GM15510 (cell line): ENCODE results near the gene INSC.

Experiments
- POLR2A ChIP-seq: IDR thresholded peaks from 3 replicates; pipeline ENCODE4 v1.6.1; 2011; ENCODE audit warnings: borderline replicate concordance; ENCODE audit not compliant: insufficient read length; ENCODE audit errors: extremely low read depth

The INSC gene

DNA sequence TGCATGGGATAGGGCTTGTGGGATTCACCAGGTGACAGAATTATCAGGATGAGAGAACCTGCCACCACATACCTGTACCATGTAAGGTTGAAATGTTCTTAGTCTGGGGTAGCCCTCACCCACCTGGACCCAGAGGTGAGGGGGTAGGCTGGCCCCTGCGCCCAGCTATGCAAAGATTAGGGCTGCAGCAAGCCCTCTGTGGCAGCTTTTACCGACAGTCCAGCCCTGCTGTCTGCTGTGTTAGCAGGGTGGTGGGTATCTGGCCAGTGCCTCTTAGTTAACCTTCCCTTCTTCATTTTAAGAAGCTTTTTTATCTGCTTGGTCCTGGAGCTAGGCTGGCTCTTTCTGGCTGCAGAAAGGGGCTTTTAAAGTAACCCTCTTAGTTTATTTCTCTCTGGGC lies 13.9 kb downstream of the INSC start:
- no peak for TF ChIP-seq POLR2A

DNA sequence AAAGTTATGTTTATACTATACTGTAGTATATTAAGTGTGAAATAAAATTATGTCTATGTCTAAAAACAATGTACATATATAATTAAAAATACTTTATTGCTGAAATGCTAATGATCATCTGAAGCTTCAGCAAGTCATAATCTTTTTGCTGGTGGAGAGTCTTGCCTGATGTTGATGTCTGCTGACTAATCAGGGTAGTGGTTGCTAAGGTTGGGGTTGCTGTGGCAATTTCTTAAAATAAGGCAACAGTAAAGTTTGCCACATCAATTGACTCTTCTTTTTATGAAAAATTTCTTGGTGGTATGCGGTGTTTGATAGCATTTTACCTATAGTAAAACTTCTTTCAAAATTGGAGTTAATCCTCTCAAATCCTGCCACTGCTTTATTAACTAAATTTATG lies 21.4 kb downstream of the INSC start:
- TF ChIP-seq POLR2A: no peak

DNA sequence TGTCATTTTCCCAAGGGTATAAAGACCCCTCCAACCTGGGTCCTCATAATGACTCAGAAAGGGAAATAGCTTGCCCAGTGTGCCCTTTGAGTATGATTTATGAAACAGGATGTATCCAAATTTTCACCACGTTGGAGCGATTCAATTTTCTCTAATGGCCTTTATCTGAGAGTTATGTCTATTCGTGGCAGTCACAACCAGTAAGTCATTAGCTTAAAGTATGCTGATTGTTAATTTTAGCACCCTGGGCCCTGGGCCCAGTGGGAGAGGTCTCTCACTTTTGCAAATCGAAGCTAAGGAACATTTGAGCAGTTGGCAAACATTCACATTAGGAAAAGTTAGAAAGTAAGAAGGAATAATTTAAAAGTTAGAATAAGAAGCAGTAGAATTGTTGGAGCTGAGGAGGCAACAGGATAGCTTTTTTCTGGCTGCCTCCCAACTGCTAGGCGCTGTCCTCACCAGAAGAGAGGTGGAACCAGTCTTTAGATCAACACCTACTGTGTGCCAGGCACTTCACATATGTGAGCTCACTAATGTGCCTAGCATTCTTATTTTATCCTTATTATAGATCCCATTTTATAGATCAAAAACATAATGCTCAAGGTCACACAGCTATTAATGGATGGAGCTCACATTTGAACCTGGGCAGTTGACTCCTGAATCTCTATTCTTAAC lies 24.5 kb downstream of the INSC start:
- TF ChIP-seq POLR2A: no peak

DNA sequence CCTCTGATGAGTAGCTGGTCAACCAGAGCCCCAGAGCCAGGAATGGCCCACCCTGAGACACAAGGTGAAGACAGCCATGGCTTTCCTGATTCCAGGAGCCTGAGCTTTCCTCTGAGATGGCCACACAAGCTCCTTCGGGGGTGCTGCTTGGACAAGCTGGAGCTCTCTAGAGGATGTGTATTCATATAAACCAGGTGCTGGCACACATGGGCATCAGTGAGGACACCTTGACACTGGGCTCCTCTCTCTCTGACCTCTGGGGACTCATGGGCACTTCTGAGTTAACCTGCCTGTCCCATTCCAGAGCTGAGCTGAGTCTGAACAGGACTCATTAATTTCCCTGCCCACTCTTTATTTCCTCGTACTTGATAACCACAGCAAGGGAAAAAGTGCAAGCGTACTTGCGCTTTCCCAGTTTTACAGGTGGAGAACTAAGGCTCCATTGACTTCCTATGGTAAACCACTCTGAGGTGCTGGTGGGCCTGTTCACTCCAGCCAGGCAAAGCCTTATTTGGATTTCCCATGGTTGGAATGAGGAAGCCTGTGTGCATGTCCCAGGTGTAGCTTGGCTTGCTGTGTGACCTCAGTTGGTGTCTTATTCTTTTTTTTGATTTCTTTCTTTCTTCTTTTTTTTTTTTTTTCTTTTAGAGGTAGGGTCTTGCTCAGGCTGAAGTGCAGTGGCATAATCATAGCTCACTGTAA lies 25.4 kb downstream of the INSC start:
- no peak for TF ChIP-seq POLR2A

DNA sequence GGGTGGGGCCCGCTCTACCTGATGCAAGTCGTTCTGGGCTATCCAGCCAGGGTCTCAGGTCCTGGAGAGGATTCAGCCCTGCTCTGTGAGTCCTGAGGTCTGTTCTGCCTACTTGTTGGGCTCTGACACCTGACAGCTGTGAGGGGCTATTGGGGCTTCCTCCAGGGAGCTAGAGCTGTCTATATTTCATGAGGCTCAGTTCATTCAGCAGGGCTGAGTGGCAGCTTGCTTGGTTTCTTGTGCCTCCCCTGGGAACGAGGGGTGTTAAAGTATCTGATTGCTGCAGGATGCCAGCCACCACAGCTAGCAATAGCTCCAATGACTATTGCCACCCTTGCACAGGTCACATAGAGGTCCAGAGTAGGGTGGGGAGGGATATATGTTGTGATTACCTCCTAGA lies 26.7 kb downstream of the INSC start:
- no peak for TF ChIP-seq POLR2A

DNA sequence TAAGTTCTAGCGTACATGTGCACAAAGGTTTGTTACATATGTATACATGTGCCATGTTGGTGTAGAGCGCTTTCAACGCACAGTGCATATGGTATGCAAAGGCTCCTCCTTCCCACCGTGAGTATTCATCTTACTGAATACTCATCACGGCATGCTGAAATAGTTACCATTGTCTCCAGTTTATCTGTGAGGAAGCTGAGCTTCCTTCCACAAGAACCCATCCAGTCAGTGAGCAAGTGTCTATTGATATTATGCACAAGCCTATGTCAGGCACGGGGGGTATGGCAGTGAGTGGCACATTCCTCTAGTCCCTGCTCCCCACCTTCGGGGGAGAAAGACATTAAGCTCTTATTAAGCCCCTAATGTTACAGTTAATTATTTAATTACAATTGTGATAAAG lies 28.1 kb downstream of the INSC start:
- no peak for TF ChIP-seq POLR2A

DNA sequence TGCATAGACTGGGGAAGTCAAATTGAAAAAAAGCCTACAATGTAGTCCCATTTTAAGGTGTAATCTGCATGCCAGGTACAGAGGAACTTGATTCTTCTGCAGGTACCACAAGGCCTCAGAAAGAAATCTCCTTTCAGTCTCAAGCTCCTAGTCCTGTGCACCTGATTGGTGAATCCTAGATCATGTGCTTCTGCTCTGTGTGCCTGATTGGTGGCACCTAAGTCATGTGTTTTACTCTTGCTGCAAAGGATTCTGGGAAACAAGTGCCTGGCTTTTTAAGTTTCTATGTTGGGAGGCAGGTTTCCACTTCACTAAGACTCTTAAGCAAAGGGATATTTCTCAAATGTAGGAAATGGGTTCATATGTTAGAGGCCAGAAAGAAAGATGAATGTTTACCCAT lies 29.1 kb downstream of the INSC start:
- no peak for TF ChIP-seq POLR2A

DNA sequence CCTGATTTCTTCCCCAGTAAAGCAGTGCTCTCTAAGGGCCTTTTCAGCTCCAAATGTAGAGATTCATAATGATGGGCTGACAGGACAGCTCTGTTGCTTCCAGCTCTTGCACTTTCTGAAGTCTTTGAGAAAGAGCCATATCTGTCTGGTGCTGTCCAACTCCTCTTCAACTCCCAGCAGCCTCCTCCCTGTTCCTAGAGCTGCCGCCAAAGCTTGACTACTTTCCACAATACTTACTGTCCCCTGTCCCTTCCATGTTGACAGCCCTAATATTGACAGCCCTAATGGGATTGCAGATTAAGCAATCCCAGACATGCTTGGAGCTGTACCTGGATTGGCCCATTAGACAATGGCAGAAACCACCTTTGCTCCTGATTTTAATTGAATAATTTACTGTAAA lies 29.6 kb downstream of the INSC start:
- no peak for TF ChIP-seq POLR2A

DNA sequence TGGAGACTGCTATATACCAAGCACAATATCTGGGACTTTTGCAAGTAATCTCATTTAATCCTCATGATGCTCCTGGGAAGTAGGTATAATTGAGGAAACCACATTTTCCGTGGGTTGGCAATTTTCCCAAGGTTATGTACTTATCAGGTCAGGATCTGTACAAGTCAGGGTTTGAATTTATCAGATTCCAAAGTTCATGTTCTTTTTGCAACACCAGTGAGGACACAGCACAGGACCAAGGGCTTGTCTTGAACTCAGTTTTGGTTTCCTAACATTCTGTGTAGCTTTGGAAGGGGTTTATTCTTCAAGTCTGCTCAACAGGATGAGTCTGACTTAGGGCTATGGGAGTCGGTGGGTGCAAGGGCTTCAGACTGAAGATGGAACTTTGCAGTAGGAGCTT lies 30.4 kb downstream of the INSC start:
- no peak for TF ChIP-seq POLR2A

DNA sequence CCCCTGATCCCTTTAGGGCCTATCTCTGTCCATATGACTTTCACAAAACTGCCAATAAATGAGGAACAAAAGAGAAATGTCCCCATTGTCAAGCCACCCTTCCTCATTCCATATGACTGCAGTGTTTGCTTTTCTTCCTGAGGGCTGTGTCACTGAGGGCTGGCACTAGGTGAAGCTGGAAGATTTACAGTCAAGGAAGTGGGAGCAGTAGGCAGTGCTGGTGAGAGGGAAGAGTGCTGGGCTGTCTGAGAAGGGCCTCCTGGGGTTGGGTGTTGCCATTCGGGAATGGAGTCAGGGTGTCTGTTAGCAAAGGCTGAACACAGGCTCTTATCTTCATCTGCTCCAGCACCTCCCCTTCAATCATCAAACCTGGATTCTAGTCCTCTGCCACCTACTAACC lies 30.9 kb downstream of the INSC start:
- no peak for TF ChIP-seq POLR2A

DNA sequence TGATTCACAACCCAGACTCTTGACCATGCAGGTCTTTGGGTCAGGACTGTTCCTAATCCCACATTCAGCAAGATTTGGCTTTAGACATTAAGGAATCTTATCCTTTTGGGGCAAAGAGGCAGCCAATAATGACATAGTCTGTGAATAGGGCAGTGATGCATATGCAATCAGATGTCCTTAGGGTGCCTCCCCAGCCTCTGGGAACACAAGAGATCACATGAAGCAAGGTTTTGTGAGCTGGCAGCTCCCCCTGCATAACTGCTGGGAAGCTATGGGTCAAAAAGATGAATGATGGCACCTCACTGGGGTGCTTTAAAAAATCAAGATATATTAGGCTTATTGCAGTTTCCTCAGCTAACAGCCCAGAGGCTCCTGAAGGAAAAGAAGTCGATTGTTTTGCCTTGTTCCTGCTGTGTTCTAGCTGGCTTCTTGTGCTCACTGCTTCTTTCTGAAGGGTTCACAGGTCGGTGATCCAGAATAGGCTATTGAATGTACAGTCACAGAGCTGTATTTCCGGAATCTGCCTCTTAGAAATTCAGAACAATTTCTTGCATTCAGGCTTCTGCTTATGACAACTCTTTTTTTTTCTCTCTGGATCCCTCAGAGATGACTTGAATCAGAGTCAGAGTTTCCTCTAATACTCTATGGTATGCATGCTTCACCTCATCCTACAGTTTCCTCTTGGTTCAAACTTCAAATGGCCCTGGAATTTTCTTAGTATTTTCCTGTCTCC lies 31.7 kb downstream of the INSC start:
- TF ChIP-seq POLR2A: no peak

DNA sequence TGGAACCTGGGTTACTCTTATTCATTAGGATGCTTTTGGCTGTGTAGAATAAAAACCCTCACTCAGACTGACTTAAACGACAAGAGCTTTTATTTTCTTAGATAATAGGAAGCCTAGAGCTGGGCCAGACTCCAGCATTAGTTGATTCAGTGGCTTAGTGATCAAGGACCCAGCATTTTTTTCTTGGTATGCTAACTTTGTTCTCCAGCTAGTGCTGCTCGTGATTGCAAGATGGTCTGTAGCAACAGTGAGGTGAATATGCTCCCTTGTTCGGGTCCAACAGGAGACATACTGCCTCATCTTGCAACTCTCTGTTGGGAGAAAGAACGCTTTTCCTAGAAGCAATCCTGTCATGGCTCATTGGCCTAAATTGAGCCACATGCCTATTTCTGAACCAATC lies 33.4 kb downstream of the INSC start:
- TF ChIP-seq POLR2A: no peak

DNA sequence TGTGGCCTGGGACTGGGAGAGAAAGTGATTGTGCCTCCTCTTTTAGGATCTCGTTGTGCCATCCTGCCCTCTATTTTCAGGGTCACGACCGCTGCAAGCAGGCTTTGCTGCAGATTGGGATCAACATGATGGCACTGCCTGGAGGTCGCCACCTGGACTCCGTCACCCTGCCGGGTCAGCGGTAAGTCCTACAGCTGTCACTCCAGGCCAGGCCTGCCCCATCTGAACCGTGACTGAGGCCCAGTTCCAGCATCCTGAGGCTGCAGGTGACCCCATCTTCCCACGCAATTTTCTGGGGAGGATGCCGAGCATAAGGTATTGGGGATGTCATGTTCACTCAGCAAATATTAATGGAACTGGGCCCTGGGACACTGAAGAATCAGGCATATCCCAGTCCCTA lies 34.3 kb downstream of the INSC start:
- no peak for TF ChIP-seq POLR2A

DNA sequence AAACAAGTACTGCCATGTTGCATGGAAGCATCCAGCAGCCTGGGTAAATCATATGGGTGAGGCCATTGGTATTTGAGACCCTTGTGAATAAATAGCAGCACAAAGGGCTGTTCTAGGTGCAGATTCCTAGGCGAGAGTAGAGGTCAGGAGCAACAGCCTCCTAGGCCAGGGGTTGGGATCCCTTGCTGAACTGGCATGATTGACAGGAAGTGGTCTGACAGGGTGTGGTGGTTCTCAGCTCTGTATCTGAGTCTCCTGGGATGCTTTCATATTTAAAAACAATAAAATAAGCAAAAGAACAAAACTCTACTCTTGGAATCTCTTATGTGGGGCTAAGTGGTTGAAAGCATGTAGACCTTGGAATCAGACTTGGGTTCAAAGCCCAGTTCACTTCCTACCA lies 35.8 kb downstream of the INSC start:
- TF ChIP-seq POLR2A: no peak

DNA sequence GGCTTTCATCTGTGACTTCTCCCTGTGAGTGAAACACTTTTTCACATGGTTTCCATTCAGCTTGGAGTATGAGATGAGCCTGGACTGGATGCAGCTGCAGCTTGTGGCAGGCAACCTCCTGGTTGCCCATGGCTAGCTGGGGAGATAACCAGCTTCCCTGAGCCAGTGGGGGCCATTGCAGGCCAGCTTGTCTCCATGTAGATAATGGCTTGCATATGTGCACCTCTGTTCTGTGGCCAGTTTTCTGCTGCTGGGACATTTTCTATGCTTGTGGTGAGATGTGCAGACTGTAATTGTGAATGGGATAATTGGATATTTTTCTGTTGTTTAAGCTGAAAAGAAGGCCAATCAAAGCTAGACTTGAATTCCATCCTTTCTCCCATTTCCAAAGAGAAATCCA lies 38.5 kb downstream of the INSC start:
- no peak for TF ChIP-seq POLR2A

DNA sequence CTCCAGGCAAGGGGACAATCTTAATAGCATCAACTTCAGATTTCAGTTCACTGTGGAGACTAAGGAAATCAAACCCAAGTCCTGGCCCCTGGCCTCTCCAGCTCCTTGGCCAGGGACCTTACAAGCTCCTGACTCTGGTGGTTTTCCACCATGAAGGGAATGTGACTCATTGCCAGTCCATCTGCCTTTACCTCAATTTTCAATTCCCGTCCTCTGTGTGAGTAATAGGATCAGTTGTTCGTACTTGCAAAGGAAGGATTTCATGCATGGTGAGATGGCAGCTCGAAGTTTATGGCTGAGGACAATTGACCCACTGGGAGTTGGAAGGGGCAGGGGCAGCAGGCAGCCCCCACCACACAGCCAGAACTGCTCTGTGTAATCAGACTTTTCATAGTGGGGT lies 42.5 kb downstream of the INSC start:
- no peak for TF ChIP-seq POLR2A
